ENCODE data around the gene TTLL11. TPM values are rescaled to one million over a fixed set of nuclear protein-coding genes. Genes with fewer than 3 reads are reported as not detected.
A peak's percentile ranks its signal among the peaks of the same experiment; 100 is the strongest.

Gene TTLL11
- polyA plus RNA-seq, 1 of the 3 experiments (the other 2 are of a cell fraction), result 6.8 TPM

GRCh38 chr9:121844098-121844497 lies 249.0 kb downstream of the TTLL11 start:
- Histone ChIP-seq H3K9me3 (peaks cover 10% of the 10 kb centered on the region; the same call in 1 of the 2 replicates), H3K79me2 (ENCODE audit: insufficient read depth) (peaks cover 5% of the 10 kb centered on the region), H4K20me1 (ENCODE audit: insufficient read depth) (no peaks in the 10 kb centered on the region), H2AFZ (ENCODE audit: low read depth) (no peak overlapping the region), H3K27me3 (ENCODE audit: insufficient read depth) (no peaks in the 10 kb centered on the region), H3K36me3 (replicated peaks in 1 of 2; ENCODE audit: control insufficient read depth in 1 of 2, insufficient read depth in 2 of 2, low read length in 1 of 2) (peaks cover 0 to 13% of the 10 kb centered on the region in 2 experiments), H3K9me2 (no peaks in the 10 kb centered on the region), H3F3A (replicated peaks; ENCODE audit: insufficient read depth) (peaks cover 16% of the 10 kb centered on the region), H3K4me1 (ENCODE audit: control insufficient read depth in 1 of 2, insufficient read depth in 2 of 2, low read depth in 1 of 2, low read length in 1 of 2) (peaks cover 5 to 9% of the 10 kb centered on the region in 2 experiments; a peak in 2 of 4 replicates), H3K4me2 (no peak overlapping the region), H3K9ac (no peak overlapping the region), H3K27ac (ENCODE audit: low read depth in 2 of 2, low read length in 1 of 2) (peak overlapping the region in 1 of 2 experiments; percentile 62; a peak in 2 of 4 replicates), H3K4me3 (ENCODE audit: low read depth in 2 of 2, low read length in 1 of 2) (no peak overlapping the region)
- TF ChIP-seq JUND (IDR thresholded peaks at IDR 0.05), result no peak
- peak; percentile 39; the same call in 1 of the 2 replicates for TF ChIP-seq TCF12 (IDR thresholded peaks at IDR 0.05)
- peak; percentile 14; the same call in 1 of the 2 replicates for TF ChIP-seq NFIC (IDR thresholded peaks at IDR 0.05; ENCODE audit: borderline replicate concordance)
- ChIA-PET POLR2A (no interaction called here), CTCF (interaction anchor here (0.6 to 1.7 kb wide), 2 partner anchors 293 to 346 kb away, joined by 3 to 4 read pairs; no protein-coding TSS in a partner anchor)
- WGBS (ENCODE audit: low lambda C conversion rate), result 57% methylated on average over 2 of the region's 2 CpGs
- DNase-seq, result no peak

- no peak for TF ChIP-seq CTCF (IDR thresholded peaks at IDR 0.05)
- peak; percentile 45; the same call in 1 of the 2 replicates for TF ChIP-seq PBX3 (IDR thresholded peaks at IDR 0.05)
- peak; percentile 70 for TF ChIP-seq TCF12 (IDR thresholded peaks at IDR 0.05)
- Histone ChIP-seq H3K4me2 (no peak overlapping the region; the same call in 1 of the 2 replicates), H3K79me2 (ENCODE audit: insufficient read depth) (peaks cover 5% of the 10 kb centered on the region), H3K27me3 (ENCODE audit: insufficient read depth) (no peaks in the 10 kb centered on the region), H3K9me2 (no peaks in the 10 kb centered on the region), H3K4me3 (ENCODE audit: low read depth in 2 of 2, low read length in 1 of 2) (no peak overlapping the region), H3K27ac (ENCODE audit: low read depth in 2 of 2, low read length in 1 of 2) (peak overlapping the region in 1 of 2 experiments; percentile 63; a peak in 2 of 4 replicates), H2AFZ (ENCODE audit: low read depth) (no peak overlapping the region), H4K20me1 (ENCODE audit: insufficient read depth) (no peaks in the 10 kb centered on the region), H3K9me3 (0 out of 2 replicates have a peak, but pooled peaks cover 4% of the 10 kb centered on the region), H3F3A (replicated peaks; ENCODE audit: insufficient read depth) (peaks cover 16% of the 10 kb centered on the region), H3K9ac (no peak overlapping the region), H3K4me1 (ENCODE audit: control insufficient read depth in 1 of 2, insufficient read depth in 2 of 2, low read depth in 1 of 2, low read length in 1 of 2) (peaks cover 5 to 9% of the 10 kb centered on the region in 2 experiments; a peak in 2 of 4 replicates), H3K36me3 (replicated peaks in 1 of 2; ENCODE audit: control insufficient read depth in 1 of 2, insufficient read depth in 2 of 2, low read length in 1 of 2) (peaks cover 0 to 12% of the 10 kb centered on the region in 2 experiments)
- ChIA-PET POLR2A (no interaction called here), CTCF (no interaction called here)
- WGBS (ENCODE audit: low lambda C conversion rate), result 27% methylated on average over 2 of the region's 2 CpGs
- no peak for DNase-seq
These were observed 250.5 kb downstream of the TTLL11 start for GRCh38 chr9:121842612-121842978.

- no peak overlapping the region for H3K9ac ChIP-seq
- no peaks in the 10 kb centered on the region for H3K27me3 ChIP-seq (ENCODE audit: insufficient read depth)
- no peak overlapping the region for H2AFZ ChIP-seq (ENCODE audit: low read depth)
- 0 out of 2 replicates have a peak, but pooled peaks cover 4% of the 10 kb centered on the region for H3K9me3 ChIP-seq
- peaks cover 0 to 12% of the 10 kb centered on the region in 2 experiments for H3K36me3 ChIP-seq (replicated peaks in 1 of 2; ENCODE audit: control insufficient read depth in 1 of 2, insufficient read depth in 2 of 2, low read length in 1 of 2)
- WGBS (ENCODE audit: low lambda C conversion rate), result 84% methylated on average over 10 of the region's 10 CpGs
- peaks cover 16% of the 10 kb centered on the region for H3F3A ChIP-seq (replicated peaks; ENCODE audit: insufficient read depth)
- peaks cover 5 to 9% of the 10 kb centered on the region in 2 experiments; a peak in 2 of 4 replicates for H3K4me1 ChIP-seq (ENCODE audit: control insufficient read depth in 1 of 2, insufficient read depth in 2 of 2, low read depth in 1 of 2, low read length in 1 of 2)
- no peaks in the 10 kb centered on the region for H4K20me1 ChIP-seq (ENCODE audit: insufficient read depth)
- no peaks in the 10 kb centered on the region for H3K9me2 ChIP-seq
- H3K79me2 ChIP-seq (ENCODE audit: insufficient read depth), result peaks cover 5% of the 10 kb centered on the region
- H3K27ac ChIP-seq (ENCODE audit: low read depth in 2 of 2, low read length in 1 of 2), result peak overlapping the region in 1 of 2 experiments; percentile 63; a peak in 2 of 4 replicates
- no peak for DNase-seq
- ChIA-PET CTCF (interaction anchor here (0.7 kb wide), 1 partner anchor 221 kb away, joined by 3 read pairs; no protein-coding TSS in a partner anchor), POLR2A (no interaction called here)
- H3K4me2 ChIP-seq, result no peak overlapping the region; the same call in 1 of the 2 replicates
- no peak overlapping the region for H3K4me3 ChIP-seq (ENCODE audit: low read depth in 2 of 2, low read length in 1 of 2)
- TF ChIP-seq ZBTB33 (IDR thresholded peaks at IDR 0.05; ENCODE audit: borderline replicate concordance, low read depth) (no peak), USF1 (IDR thresholded peaks at IDR 0.05; ENCODE audit: borderline replicate concordance, low read depth) (no peak), MEF2A (IDR thresholded peaks at IDR 0.05; ENCODE audit: borderline replicate concordance, low read depth) (no peak), JUND (IDR thresholded peaks at IDR 0.05) (no peak), IRF3 (IDR thresholded peaks at IDR 0.05; ENCODE audit: low read depth, low read length) (no peak), SMC3 (IDR thresholded peaks at IDR 0.05; ENCODE audit: low read depth, low read length) (no peak), TCF12 (IDR thresholded peaks at IDR 0.05) (no peak), FOXM1 (IDR thresholded peaks at IDR 0.05; ENCODE audit: low read depth) (no peak), FOSL2 (IDR thresholded peaks at IDR 0.05; ENCODE audit: borderline replicate concordance, low read depth) (no peak)
These were observed 251.1 kb downstream of the TTLL11 start for GRCh38 chr9:121841771-121842611.

Measured in SK-N-SH (cell line).